ENCODE measurements around the gene ZNF385A.
"Not testable (repeated sequence)": the region's sequence is repeated elsewhere in the genome, so short reads cannot be mapped to it uniquely, and the experiment has no call there.

Gene ZNF385A

GRCh38 chr12:54352891-54353874 is 31.4 kb downstream of the ZNF385A start:
- DNase-seq: peak; percentile 75 to 88

- DNase-seq: peak; percentile 94 to 96
Observed at GRCh38 chr12:54352022-54352531, 32.5 kb downstream of the ZNF385A start.

GRCh38 chr12:54351341-54351740 is 33.2 kb downstream of the ZNF385A start:
- no peak for DNase-seq

- no peak for DNase-seq
Observed at GRCh38 chr12:54350743-54351142, 33.8 kb downstream of the ZNF385A start.

- DNase-seq: no peak
Observed at GRCh38 chr12:54349679-54350078, 34.9 kb downstream of the ZNF385A start.

GRCh38 chr12:54349036-54349435 is 35.5 kb downstream of the ZNF385A start:
- no peak for DNase-seq

- peak; percentile 35 to 76 for DNase-seq
Observed at GRCh38 chr12:54341378-54342300, 42.9 kb downstream of the ZNF385A start.

- no peak for DNase-seq
Observed at GRCh38 chr12:54340846-54341245, 43.7 kb downstream of the ZNF385A start.

- DNase-seq: no peak
Observed at GRCh38 chr12:54338698-54339296, 45.7 kb downstream of the ZNF385A start.

GRCh38 chr12:54337854-54338650 is 46.5 kb downstream of the ZNF385A start:
- no peak for DNase-seq

GRCh38 chr12:54337280-54337842 is 47.2 kb downstream of the ZNF385A start:
- peak in 1 of 2 experiments; percentile 37 for DNase-seq

GRCh38 chr12:54333420-54334034 is 51.0 kb downstream of the ZNF385A start:
- DNase-seq: no peak

GRCh38 chr12:54331461-54331860 is 53.1 kb downstream of the ZNF385A start:
- no peak for DNase-seq

- DNase-seq: no peak
Observed at GRCh38 chr12:54330442-54330841, 54.1 kb downstream of the ZNF385A start.

GRCh38 chr12:54329759-54330158 is 54.8 kb downstream of the ZNF385A start:
- DNase-seq: no peak

GRCh38 chr12:54328595-54329337 is 55.8 kb downstream of the ZNF385A start:
- no peak for DNase-seq

GRCh38 chr12:54325442-54326109 is 59.0 kb downstream of the ZNF385A start:
- not testable (repeated sequence) for DNase-seq

GRCh38 chr12:54324617-54325441 is 59.7 kb downstream of the ZNF385A start, which contains the start of gene COPZ1:
Gene COPZ1 (plus strand): TSS chr12:54325131. CDS start chr12:54325164, 33 bp downstream.
- peak; percentile 98 to 100 for DNase-seq

GRCh38 chr12:54321363-54321762 is 63.2 kb downstream of the ZNF385A start:
- DNase-seq: no peak
